Stomach (tissue), 9 donors: ENCODE results near the gene TOR1A. TPM values are rescaled to one million over a fixed set of nuclear protein-coding genes. Genes with fewer than 3 reads are reported as not detected.

Source experiments
- DNase-seq, 2 donors: peaks; one replicate each; pipeline versions ENCODE4 v3.0.0 to v3.0.0-alpha.2; 2013 to 2019
- H3K27ac ChIP-seq, 5 donors: fragments of 200-600 bp in 4 of 5; sonication (generic) in 4 of 5; one replicate each; pipeline ENCODE4 v1.5.1; 2013 to 2019; ENCODE audit warnings: mild to moderate bottlenecking in 1 of 5, moderate library complexity in 1 of 5
- H3K27me3 ChIP-seq, 3 donors: fragments of 200-600 bp; sonication (generic); one replicate each; pipeline ENCODE4 v1.5.1; 2017 to 2019; ENCODE audit warnings: mixed run types in 1 of 3
- H3K36me3 ChIP-seq, 4 donors: fragments of 200-600 bp; sonication (generic); 1 replicate in 3 of 4; 2 replicates in 1 of 4; pipeline ENCODE4 v1.5.1; 2016 to 2019
- H3K4me1 ChIP-seq, 4 donors: fragments of 200-600 bp; sonication (generic); one replicate each; pipeline ENCODE4 v1.5.1; 2016 to 2019
- H3K4me3 ChIP-seq, 4 donors: fragments of 200-600 bp; sonication (generic) in 3 of 4; one replicate each; pipeline ENCODE4 v1.5.1; 2016 to 2019; ENCODE audit warnings: mild to moderate bottlenecking in 1 of 4
- H3K9me3 ChIP-seq, 4 donors: fragments of 200-600 bp; sonication (generic); one replicate each; pipeline ENCODE4 v1.5.1; 2016 to 2019
- CTCF ChIP-seq, 7 experiments: fragments of 450-650 bp in 4 of 7; fragments of 200-600 bp in 3 of 7; sonication (generic) in 3 of 7; IDR thresholded peaks; one replicate each; pipeline ENCODE4 v1.5.1; 2016 to 2019; ENCODE audit warnings: antibody characterized with exemption in 7 of 7, control low read depth in 2 of 7, mild to moderate bottlenecking in 1 of 7
- EP300 ChIP-seq: sonication (generic); formaldehyde crosslinking; IDR thresholded peaks from one replicate; pipeline ENCODE4 v1.6.1; 2017; ENCODE audit warnings: antibody characterized with exemption
- POLR2A ChIP-seq, 4 donors: fragments of 450-650 bp; IDR thresholded peaks; one replicate each; pipeline ENCODE4 v1.6.1; 2016; ENCODE audit warnings: antibody characterized with exemption in 4 of 4, control low read depth in 2 of 4, mild to moderate bottlenecking in 1 of 4, moderate library complexity in 1 of 4
- POLR2AphosphoS5 ChIP-seq, 3 donors: sonication (generic); formaldehyde crosslinking; IDR thresholded peaks; one replicate each; pipeline ENCODE4 v1.6.1; 2016; ENCODE audit warnings: antibody characterized with exemption in 3 of 3
- WGBS, 5 donors: extraction: QIAGEN DNeasy Blood & Tissue Kit in 3 of 5; methylation state at CpG; one replicate each; pipeline versions ENCODE4 v1.1.5 to v1.1.7; 2013 to 2018; 5-methylcytosine and 5-hydroxymethylcytosine counted together
- intact Hi-C: fragments of 100-400 bp; cut with DNase I; formaldehyde crosslinking; loops from one replicate; pipeline ENCODE4 v1.15.1; 2023; ENCODE audit warnings: low total_unique reads
- polyA plus RNA-seq, 3 donors: library from polyadenylated mRNA; stranded (reverse); fragments of 200-250 nt; gene quantifications; one replicate each; pipeline ENCODE4 v1.2.3, GENCODE V29; 2013
- total RNA-seq, 5 donors: library from RNA; depleted of rRNA; stranded (reverse); fragments of >200 nt; gene quantifications; one replicate each; pipeline versions ENCODE4 v1.1.0 to v1.2.3, GENCODE V29; 2014 to 2016
- donor health status: healthy with polysubstance abuse.
- donor health status: Bipolar disorder and iron deficiency.
- donor health status: healthy.

Gene TOR1A
- total and polyA plus RNA-seq, 8 donors: 6.4 to 77.6 (median 22.4) TPM

GRCh38 chr9:129832982-129833381, 9.0 kb upstream of the TOR1A start:
- no peak for DNase-seq
- Histone ChIP-seq H3K9me3 (no peaks in the 10 kb centered on the region), H3K4me3 (no peak overlapping the region), H3K27me3 (no peaks in the 10 kb centered on the region), H3K4me1 (peaks cover 20 to 38% (median 30%) of the 10 kb centered on the region in 4 donors), H3K36me3 (peaks cover 31 to 58% (median 54%) of the 10 kb centered on the region in 4 donors), H3K27ac (no peak overlapping the region)
- intact Hi-C loops: no loop called here
- TF ChIP-seq POLR2AphosphoS5 (IDR thresholded peaks at IDR 0.05) (no peak), EP300 (no peak), POLR2A (IDR thresholded peaks at IDR 0.05) (no peak), CTCF (IDR thresholded peaks at IDR 0.05) (no peak)
- WGBS, 5 donors: 86 to 96% (median 88%) methylated on average over 1 of the region's 1 CpG

GRCh38 chr9:129828969-129829368, 5.0 kb upstream of the TOR1A start:
- Histone ChIP-seq H3K27ac (no peak overlapping the region), H3K9me3 (no peaks in the 10 kb centered on the region), H3K4me3 (no peak overlapping the region), H3K36me3 (peaks cover 31 to 75% (median 71%) of the 10 kb centered on the region in 4 donors), H3K4me1 (peaks cover 5 to 12% (median 7%) of the 10 kb centered on the region in 4 donors), H3K27me3 (no peaks in the 10 kb centered on the region)
- DNase-seq: no peak
- WGBS, 5 donors: 90 to 96% (median 94%) methylated on average over 10 of the region's 10 CpGs
- intact Hi-C loops: no loop called here
- TF ChIP-seq EP300: no peak
- TF ChIP-seq POLR2AphosphoS5 (IDR thresholded peaks at IDR 0.05): no peak
- no peak for TF ChIP-seq CTCF (IDR thresholded peaks at IDR 0.05)
- TF ChIP-seq POLR2A (IDR thresholded peaks at IDR 0.05): no peak

GRCh38 chr9:129828051-129828450, 4.1 kb upstream of the TOR1A start:
- Histone ChIP-seq H3K36me3 (peaks cover 31 to 68% (median 67%) of the 10 kb centered on the region in 4 donors), H3K9me3 (no peaks in the 10 kb centered on the region), H3K4me1 (peaks cover under 1 to 7% (median 4%) of the 10 kb centered on the region in 4 donors), H3K27me3 (no peaks in the 10 kb centered on the region), H3K27ac (no peak overlapping the region), H3K4me3 (no peak overlapping the region)
- DNase-seq: no peak
- intact Hi-C loops: no loop called here
- WGBS, 5 donors: 89 to 95% (median 93%) methylated on average over 9 of the region's 9 CpGs
- no peak for TF ChIP-seq POLR2AphosphoS5 (IDR thresholded peaks at IDR 0.05)
- no peak for TF ChIP-seq CTCF (IDR thresholded peaks at IDR 0.05)
- TF ChIP-seq POLR2A (IDR thresholded peaks at IDR 0.05): no peak
- TF ChIP-seq EP300: no peak

GRCh38 chr9:129826759-129827158, 2.8 kb upstream of the TOR1A start:
- no peak overlapping the region for H3K4me3 ChIP-seq
- 79 to 96% (median 88%) methylated on average over 1 of the region's 1 CpG for WGBS, 5 donors
- no peaks in the 10 kb centered on the region for H3K27me3 ChIP-seq
- intact Hi-C loops: no loop called here
- DNase-seq: no peak
- peaks cover 39 to 65% (median 63%) of the 10 kb centered on the region in 4 donors for H3K36me3 ChIP-seq
- no peaks in the 10 kb centered on the region for H3K9me3 ChIP-seq
- TF ChIP-seq POLR2AphosphoS5 (IDR thresholded peaks at IDR 0.05) (no peak), POLR2A (IDR thresholded peaks at IDR 0.05) (no peak), EP300 (no peak), CTCF (IDR thresholded peaks at IDR 0.05) (no peak)
- peaks cover 7 to 18% (median 11%) of the 10 kb centered on the region in 4 donors for H3K4me1 ChIP-seq
- H3K27ac ChIP-seq: no peak overlapping the region
